Measurements from ENCODE around the gene TMEM19.

The TMEM19 gene

GRCh38 chr12:71719647-71720370 lies 33.9 kb downstream of the TMEM19 start:
- no peak for DNase-seq

- DNase-seq: no peak
These were observed 36.1 kb downstream of the TMEM19 start for GRCh38 chr12:71721783-71722505.

GRCh38 chr12:71725011-71725410 lies 39.1 kb downstream of the TMEM19 start:
- DNase-seq: no peak

- DNase-seq: no peak
These were observed 40.7 kb downstream of the TMEM19 start for GRCh38 chr12:71726548-71726947.

GRCh38 chr12:71727958-71728357 lies 42.1 kb downstream of the TMEM19 start:
- DNase-seq: no peak

GRCh38 chr12:71730936-71731335 lies 45.1 kb downstream of the TMEM19 start:
- DNase-seq: no peak

- DNase-seq: no peak
These were observed 45.8 kb downstream of the TMEM19 start for GRCh38 chr12:71731439-71732356.

- DNase-seq: no peak
These were observed 46.5 kb downstream of the TMEM19 start for GRCh38 chr12:71732357-71732712.

GRCh38 chr12:71737197-71737596 lies 51.3 kb downstream of the TMEM19 start:
- no peak for DNase-seq

- DNase-seq: no peak
These were observed 57.1 kb downstream of the TMEM19 start for GRCh38 chr12:71742998-71743397.

GRCh38 chr12:71744522-71745300 lies 58.8 kb downstream of the TMEM19 start:
- no peak for DNase-seq

GRCh38 chr12:71746974-71747611 lies 61.2 kb downstream of the TMEM19 start:
- DNase-seq: peak; percentile 49

GRCh38 chr12:71748081-71748850 lies 62.4 kb downstream of the TMEM19 start:
- DNase-seq: no peak

GRCh38 chr12:71749666-71750065 lies 63.8 kb downstream of the TMEM19 start:
- no peak for DNase-seq

GRCh38 chr12:71752891-71753290 lies 67.0 kb downstream of the TMEM19 start:
- no peak for DNase-seq
